Heart right ventricle (tissue), 16 donors: ENCODE results near the gene ADTRP. TPM values are rescaled to one million over a fixed set of nuclear protein-coding genes. Genes with fewer than 3 reads are reported as not detected.

ENCODE experiments used
- ATAC-seq, 8 donors: fragments of 200-7000 bp; cut with Tn5 transposase; one replicate each; pipeline ENCODE4 v1.9.1; 2020; ENCODE audit warnings: mild to moderate bottlenecking in 8 of 8, moderate library complexity in 8 of 8, moderate number of reproducible peaks in 1 of 8
- DNase-seq, 2 donors: peaks; one replicate each; pipeline ENCODE4 v3.0.0-alpha.2; 2020
- H3K27ac ChIP-seq, 10 donors: fragments of 200-600 bp; sonication (generic) in 2 of 10; one replicate each; pipeline versions ENCODE4 v1.5.0 to v1.8.0; 2020 to 2022; ENCODE audit warnings: mild to moderate bottlenecking in 3 of 10
- H3K27me3 ChIP-seq, 7 donors: fragments of 200-600 bp; one replicate each; pipeline ENCODE4 v1.8.0; 2021 to 2022; ENCODE audit warnings: mild to moderate bottlenecking in 2 of 7
- H3K36me3 ChIP-seq, 9 donors: fragments of 200-600 bp; sonication (generic) in 1 of 9; one replicate each; pipeline versions ENCODE4 v1.5.0 to v1.8.0; 2020 to 2022; ENCODE audit warnings: mild to moderate bottlenecking in 2 of 9
- H3K4me1 ChIP-seq, 9 donors: fragments of 200-600 bp; sonication (generic) in 1 of 9; one replicate each; pipeline versions ENCODE4 v1.5.0 to v1.8.0; 2020 to 2022; ENCODE audit warnings: mild to moderate bottlenecking in 4 of 9
- H3K4me3 ChIP-seq, 10 donors: fragments of 200-600 bp; sonication (generic) in 2 of 10; one replicate each; pipeline versions ENCODE4 v1.5.0 to v1.8.0; 2020 to 2022; ENCODE audit warnings: mild to moderate bottlenecking in 7 of 10, moderate library complexity in 2 of 10
- H3K9me3 ChIP-seq, 11 donors: fragments of 200-600 bp in 10 of 11; sonication (generic) in 2 of 11; one replicate each; pipeline versions ENCODE4 v1.5.0 to v1.8.0; 2013 to 2022; ENCODE audit warnings: mild to moderate bottlenecking in 2 of 11, control low read depth in 1 of 11, moderate library complexity in 1 of 11
- CTCF ChIP-seq, 9 donors: fragments of 200-600 bp; sonication (generic) in 2 of 9; IDR thresholded peaks; one replicate each; pipeline versions ENCODE4 v1.5.0 to v1.8.0; 2021 to 2022; ENCODE audit warnings: antibody characterized with exemption in 9 of 9, mild to moderate bottlenecking in 5 of 9, moderate library complexity in 1 of 9
- WGBS, 2 donors: extraction: QIAGEN DNeasy Blood & Tissue Kit; methylation state at CpG; one replicate each; pipeline ENCODE4 v1.1.7; 2013; ENCODE audit warnings: inconsistent platforms in 1 of 2; 5-methylcytosine and 5-hydroxymethylcytosine counted together
- intact Hi-C, 10 donors: fragments of 100-400 bp; cut with DNase I; formaldehyde crosslinking; loops; one replicate each; pipeline versions ENCODE4 v1.11.1 to v1.14.2; 2022
- polyA plus RNA-seq, 2 donors: library from polyadenylated mRNA; stranded (reverse); fragments of 200-250 nt; gene quantifications; one replicate each; pipeline ENCODE4 v1.2.3, GENCODE V29; 2013
- total RNA-seq, 10 donors: library from RNA; stranded (reverse); fragmentation: NEBNext Ultra II Directional in 3 of 10; extraction: Animal tissue kit (Norgen Biotek cat#: 25700) in 3 of 10; gene quantifications; one replicate each; pipeline versions ENCODE4 v1.2.1 to v1.2.4, GENCODE V29; 2021 to 2023
- donor health status: Arrhythmogenic right ventricular cardiomyopathy.
- donor health status: ischemic (EF 13 %, LVEDD 7.1; RV severe dilation, severe dysfunction).
- donor health status: healthy with polysubstance abuse.
- donor health status: DM: no; HTN: yes; CAD: no.
- donor health status: DM: no; HTN: no; CAD: no.
- donor health status: ischemic (EF 25% LVEDD 6.9; RV normal size, moderate dysfunction).
- donor health status: ischemic (EF 25% LVEDD 5.7; RV mildly dilated, moderate dysfunction).
- donor health status: healthy.
- donor health status: DM: yes; HTN: yes; CAD: no.
- donor health status: Ischemic cardiomyopathy.
- donor health status: ischemic (EF 35%, LVEDD 5.7; RV mildly dilated, moderate dysfunction).
- donor health status: nonischemic (EF 11% LVEDD 7.7; RV severe dilation, severe dysfunction).
- donor health status: DM: yes; HTN: yes; CAD: no.
- donor health status: PGD.
- donor health status: ischemic (EF 29% LVEDD 5.4; RV normal size, mild dysfunction).
- donor health status: nonischemic (EF 23%, LVEDD 6.1; RV moderate dilation, normal function).

Gene ADTRP
- total and polyA plus RNA-seq, 12 donors = 0.14 to 0.37 (median 0.24) TPM; not detected in 9

- Histone ChIP-seq H3K27ac (no peak overlapping the region), H3K4me3 (no peak overlapping the region), H3K36me3 (no peaks in the 10 kb centered on the region), H3K4me1 (no peaks in the 10 kb centered on the region), H3K9me3 (peaks cover 0 to 28% (median 0%) of the 10 kb centered on the region in 11 donors), H3K27me3 (no peaks in the 10 kb centered on the region)
- TF ChIP-seq CTCF (IDR thresholded peaks at IDR 0.05) = no peak
- DNase-seq = no peak
- intact Hi-C loops = no loop called here
- ATAC-seq = no peak
- 86 to 94% methylated on average over 8 of the region's 8 CpGs for WGBS, 2 donors
Observed at GRCh38 chr6:11791354-11792107, 12.9 kb upstream of the ADTRP start.

GRCh38 chr6:11789744-11790143, 11.1 kb upstream of the ADTRP start:
- no peak overlapping the region for H3K4me3 ChIP-seq
- H3K4me1 ChIP-seq = no peaks in the 10 kb centered on the region
- H3K27me3 ChIP-seq = no peaks in the 10 kb centered on the region
- H3K9me3 ChIP-seq = peaks cover 0 to 28% (median 0%) of the 10 kb centered on the region in 11 donors
- H3K36me3 ChIP-seq = no peaks in the 10 kb centered on the region
- no peak for TF ChIP-seq CTCF (IDR thresholded peaks at IDR 0.05)
- ATAC-seq (no peak), DNase-seq (no peak)
- 87 to 90% methylated on average over 5 of the region's 5 CpGs for WGBS, 2 donors
- H3K27ac ChIP-seq = no peak overlapping the region
- intact Hi-C loops = no loop called here

GRCh38 chr6:11788043-11788442, 9.4 kb upstream of the ADTRP start:
- H3K9me3 ChIP-seq = peaks cover 0 to 13% (median 0%) of the 10 kb centered on the region in 11 donors
- no peaks in the 10 kb centered on the region for H3K27me3 ChIP-seq
- H3K4me3 ChIP-seq = no peak overlapping the region
- no peak for ATAC-seq
- DNase-seq = no peak
- WGBS, 2 donors = 77 to 79% methylated on average over 4 of the region's 4 CpGs
- intact Hi-C loops = no loop called here
- no peaks in the 10 kb centered on the region for H3K36me3 ChIP-seq
- H3K27ac ChIP-seq = no peak overlapping the region
- TF ChIP-seq CTCF (IDR thresholded peaks at IDR 0.05) = no peak
- H3K4me1 ChIP-seq = no peaks in the 10 kb centered on the region

- TF ChIP-seq CTCF (IDR thresholded peaks at IDR 0.05) = no peak
- no peaks in the 10 kb centered on the region for H3K4me1 ChIP-seq
- ATAC-seq = no peak
- DNase-seq = no peak
- no peak overlapping the region for H3K27ac ChIP-seq
- peak overlapping the region in 1 of 10 donors; percentile 20 for H3K4me3 ChIP-seq
- WGBS, 2 donors = 68 to 71% methylated on average over 14 of the region's 14 CpGs
- H3K27me3 ChIP-seq = no peaks in the 10 kb centered on the region
- intact Hi-C loops = no loop called here
- H3K9me3 ChIP-seq = no peaks in the 10 kb centered on the region
- no peaks in the 10 kb centered on the region for H3K36me3 ChIP-seq
Observed at GRCh38 chr6:11785774-11786579, 7.4 kb upstream of the ADTRP start.
